ENCODE measurements around the gene EEF1AKMT4. TPM values are rescaled to one million over a fixed set of nuclear protein-coding genes. Genes with fewer than 3 reads are reported as not detected.

EEF1AKMT4 gene
- total and polyA plus RNA-seq, 2 of the 4 experiments (the other 2 are of a cell fraction): 2.9 to 3.6 TPM

DNA sequence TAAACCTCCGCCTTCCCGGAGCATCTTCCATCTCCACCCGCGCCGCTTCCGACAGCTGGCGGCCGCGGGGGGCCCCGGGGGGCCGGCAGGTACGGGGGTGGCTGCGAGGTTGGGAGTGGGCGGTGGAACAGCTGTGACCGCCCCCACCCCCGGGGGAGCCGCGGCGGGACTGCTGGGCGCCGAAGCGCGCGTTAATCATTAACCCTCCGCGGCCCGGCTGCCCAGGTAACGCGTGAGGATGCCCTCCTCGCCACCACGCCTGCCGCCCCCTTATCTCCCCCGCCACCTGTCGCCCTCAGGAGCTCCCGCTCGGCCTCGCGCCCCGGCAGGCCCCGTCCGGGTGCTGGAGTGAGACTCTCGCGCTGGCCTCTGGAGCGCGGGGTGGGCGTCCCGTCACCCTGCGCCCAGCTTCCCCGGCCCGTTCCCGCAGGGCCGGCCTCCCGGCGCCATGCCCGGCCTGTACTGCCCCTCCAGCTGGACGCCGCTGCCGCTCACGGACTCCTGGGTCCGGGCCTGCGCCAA, 19.3 kb upstream of the EEF1AKMT4 start:
- POLR2A ChIA-PET (ENCODE audit: unreplicated experiment): interaction anchor here (0.6 kb wide), 1 partner anchor 160 kb away, joined by 3 read pairs; no protein-coding TSS in a partner anchor
- no peak for ATAC-seq (ENCODE audit: low read depth)
- DNase-seq: no peak
- no peak overlapping the region for H2BK5ac ChIP-seq (ENCODE audit: low read depth, low read length, poor library complexity, severe bottlenecking)
- in situ Hi-C loops (cut with MboI; ENCODE audit: low sequenced_read_pairs): no loop called here
- H2BK15ac ChIP-seq (ENCODE audit: low read depth, low read length): no peak overlapping the region
- BruUV-seq (replicated peaks): no TSS peak
- intact Hi-C loops (cut with micrococcal nuclease): no loop called here
- H3K9me1 ChIP-seq (ENCODE audit: insufficient read depth, low read length): 0 out of 2 replicates have a peak, but pooled peaks cover 3% of the 10 kb centered on the region
- H4K20me1 ChIP-seq (ENCODE audit: insufficient read depth, low read length): no peaks in the 10 kb centered on the region; the same call in 1 of the 2 replicates
- no peak overlapping the region for H3K23ac ChIP-seq (ENCODE audit: low read depth, low read length)
- no peak overlapping the region for H4K8ac ChIP-seq (ENCODE audit: low read depth in 2 of 2, low read length in 2 of 2)
- H3K36me3 ChIP-seq (ENCODE audit: control insufficient read depth, insufficient read depth, low read length): no peaks in the 10 kb centered on the region
- H3K56ac ChIP-seq (ENCODE audit: extremely low read depth, insufficient read depth, low read length): no peak overlapping the region
- H2AFZ ChIP-seq (replicated peaks; ENCODE audit: low read length, poor library complexity): no peak overlapping the region
- TF ChIP-seq MXI1 (IDR thresholded peaks at IDR 0.05; ENCODE audit: borderline replicate concordance, low read depth, low read length): no peak
- no peak for TF ChIP-seq MAFK (IDR thresholded peaks at IDR 0.05; ENCODE audit: low read depth, low read length)
- no peak overlapping the region; the same call in 1 of the 2 replicates for H3K4me2 ChIP-seq (ENCODE audit: low read depth, low read length)
- H3K9me3 ChIP-seq (ENCODE audit: control insufficient read depth, insufficient read depth, low read length): no peaks in the 10 kb centered on the region
- H2BK120ac ChIP-seq (ENCODE audit: low read depth, low read length): no peak overlapping the region
- CTCF ChIA-PET: interaction anchor here (0.6 kb wide), 1 partner anchor 212 kb away, joined by 3 read pairs; the partner anchor contains the start of gene ABCC5
- no peak overlapping the region for H3K9ac ChIP-seq (ENCODE audit: low read depth, low read length)
- dilution Hi-C loops (cut with HindIII; ENCODE audit: low sequenced_read_pairs, unreplicated experiment): no loop called here
- WGBS, 2 experiments (ENCODE audit: extremely low coverage in 2 of 2, insufficient read length in 1 of 2): 0% methylated on average over 5 of the region's 61 CpGs; no CpG with 5 or more reads in 1 of the 2 experiments
- H3K4me3 ChIP-seq (ENCODE audit: insufficient read depth, low read depth, low read length): no peak overlapping the region
- H3K14ac ChIP-seq (replicated peaks; ENCODE audit: low read depth, low read length): no peak overlapping the region
- H3K4me1 ChIP-seq (ENCODE audit: control insufficient read depth, insufficient read depth, low read length): no peaks in the 10 kb centered on the region; the same call in 1 of the 2 replicates
- no peak overlapping the region for H2BK20ac ChIP-seq (ENCODE audit: low read depth, low read length)
- H3K27me3 ChIP-seq (ENCODE audit: control insufficient read depth, insufficient read depth, low read length): peaks cover 62% of the 10 kb centered on the region
- H3K79me1 ChIP-seq (ENCODE audit: low read depth in 1 of 2, low read length in 2 of 2): no peaks in the 10 kb centered on the region
- no peak overlapping the region for H2AK9ac ChIP-seq (replicated peaks; ENCODE audit: low read depth, low read length, poor library complexity)
- no peak overlapping the region for H3K18ac ChIP-seq (ENCODE audit: low read depth, low read length)
- no peak overlapping the region for H3K4ac ChIP-seq (ENCODE audit: low read depth, low read length)
- H4K91ac ChIP-seq (ENCODE audit: insufficient read depth, low read depth, low read length): no peak overlapping the region
- H3K27ac ChIP-seq (ENCODE audit: insufficient read depth, low read length): no peak overlapping the region
- H4K5ac ChIP-seq (ENCODE audit: low read depth, low read length): no peak overlapping the region
- H2AK5ac ChIP-seq (ENCODE audit: low read depth, low read length): no peak overlapping the region

Measured in IMR-90 (cell line).